ENCODE measurements around the gene KRTAP1-3.
"Not testable (repeated sequence)": the region's sequence is repeated elsewhere in the genome, so short reads cannot be mapped to it uniquely, and the experiment has no call there.

The KRTAP1-3 gene

GRCh38 chr17:41067281-41067680 lies 32.6 kb upstream of the KRTAP1-3 start:
- no peak for DNase-seq (ENCODE audit: low read depth)
- H3K4me3 ChIP-seq (ENCODE audit: low read length): no peak overlapping the region
- no peak for TF ChIP-seq CTCF (conservative IDR thresholded peaks at IDR 0.05; ENCODE audit: low read depth, low read length)

- DNase-seq (ENCODE audit: low read depth): no peak
- no peak for TF ChIP-seq CTCF (conservative IDR thresholded peaks at IDR 0.05; ENCODE audit: low read depth, low read length)
- no peak within 1 kb of the TSS for H3K4me3 ChIP-seq (ENCODE audit: low read length)
Measured at GRCh38 chr17:41065829-41066624, 31.4 kb upstream of the KRTAP1-3 start, which contains the start of gene KRTAP2-4. Gene KRTAP2-4, minus strand, starts transcription at chr17:41065879. Its CDS starts 34 bp downstream, at chr17:41065845.

GRCh38 chr17:41065016-41065689 lies 30.5 kb upstream of the KRTAP1-3 start:
- DNase-seq (ENCODE audit: low read depth): not testable (repeated sequence)

GRCh38 chr17:41064301-41064700 lies 29.6 kb upstream of the KRTAP1-3 start:
- DNase-seq (ENCODE audit: low read depth): no peak
- no peak for TF ChIP-seq CTCF (conservative IDR thresholded peaks at IDR 0.05; ENCODE audit: low read depth, low read length)
- H3K4me3 ChIP-seq (ENCODE audit: low read length): no peak overlapping the region

More at GRCh38 chr17:41065016-41065689, 30.5 kb upstream of the KRTAP1-3 start:
- H3K4me3 ChIP-seq (ENCODE audit: low read length): not testable (repeated sequence)

GRCh38 chr17:41063449-41063848 lies 28.8 kb upstream of the KRTAP1-3 start:
- TF ChIP-seq CTCF (conservative IDR thresholded peaks at IDR 0.05; ENCODE audit: low read depth, low read length): no peak
- H3K4me3 ChIP-seq (ENCODE audit: low read length): no peak overlapping the region
- DNase-seq (ENCODE audit: low read depth): no peak

- DNase-seq (ENCODE audit: low read depth): peak; percentile 87
- TF ChIP-seq CTCF (conservative IDR thresholded peaks at IDR 0.05; ENCODE audit: low read depth, low read length): no peak
- no peak overlapping the region for H3K4me3 ChIP-seq (ENCODE audit: low read length)
Measured at GRCh38 chr17:41061964-41062363, 27.3 kb upstream of the KRTAP1-3 start.

GRCh38 chr17:41060052-41060604 lies 25.5 kb upstream of the KRTAP1-3 start, which contains the start of gene KRTAP2-3:
Gene KRTAP2-3, minus strand, starts transcription at chr17:41060114. Its CDS starts 64 bp downstream, at chr17:41060050.
- H3K4me3 ChIP-seq (ENCODE audit: low read length): no peak within 1 kb of the TSS
- TF ChIP-seq CTCF (conservative IDR thresholded peaks at IDR 0.05; ENCODE audit: low read depth, low read length): no peak
- peak; percentile 85 for DNase-seq (ENCODE audit: low read depth)

- DNase-seq (ENCODE audit: low read depth): peak; percentile 58
- H3K4me3 ChIP-seq (ENCODE audit: low read length): not testable (repeated sequence)
Measured at GRCh38 chr17:41059276-41060051, 24.8 kb upstream of the KRTAP1-3 start.

Measured in retinal pigment epithelial cell (primary cell).